Brain microvascular endothelial cell (primary cell): Measurements from ENCODE around the gene GYG2.

Experiments used
- DNase-seq: peaks from one replicate; pipeline ENCODE4 v3.0.0-alpha.2; 2020
- H3K27ac ChIP-seq: fragments of 250-450 bp; sonication (Bioruptor Pico); 2 replicates; pipeline ENCODE4 v1.5.1; 2020; ENCODE audit warnings: mild to moderate bottlenecking, moderate library complexity
- H3K27me3 ChIP-seq: fragments of 250-450 bp; sonication (Bioruptor Pico); replicated peaks from 2 replicates; pipeline ENCODE4 v1.5.1; 2020; ENCODE audit warnings: mild to moderate bottlenecking
- H3K36me3 ChIP-seq: fragments of 250-450 bp; sonication (Bioruptor Pico); replicated peaks from 2 replicates; pipeline ENCODE4 v1.5.1; 2020; ENCODE audit warnings: mild to moderate bottlenecking
- H3K4me3 ChIP-seq: 2 replicates; pipeline ENCODE4 v1.5.1; 2011; ENCODE audit warnings: low read depth, mild to moderate bottlenecking, control low read depth, low read length, moderate library complexity
- CTCF ChIP-seq: IDR thresholded peaks from 2 replicates; pipeline ENCODE4 v1.5.1; 2011; ENCODE audit warnings: low read depth, mild to moderate bottlenecking, moderate library complexity, low read length, control low read depth, inconsistent platforms; ENCODE audit errors: missing control alignments
- in situ Hi-C: cut with HindIII; loops from 2 replicates; pipeline ENCODE4 v1.10.0; 2017; ENCODE audit warnings: low sequenced_read_pairs, low pct_ligation_motif_present

Gene GYG2

GRCh38 chrX:2898846-2899512 lies 70.2 kb downstream of the GYG2 start:
- Histone ChIP-seq H3K27me3 (no peaks in the 10 kb centered on the region), H3K36me3 (no peaks in the 10 kb centered on the region), H3K27ac (no peak overlapping the region), H3K4me3 (no peak overlapping the region)
- no peak for DNase-seq
- no peak for TF ChIP-seq CTCF
- in situ Hi-C loops, result no loop called here

- H3K27ac ChIP-seq, result no peak overlapping the region
- in situ Hi-C loops, result no loop called here
- no peaks in the 10 kb centered on the region for H3K27me3 ChIP-seq
- H3K4me3 ChIP-seq, result no peak overlapping the region
- no peak for TF ChIP-seq CTCF
- no peaks in the 10 kb centered on the region for H3K36me3 ChIP-seq
- DNase-seq, result no peak
These were observed 72.8 kb downstream of the GYG2 start for GRCh38 chrX:2901367-2902036.

- no peak for DNase-seq
- H3K4me3 ChIP-seq, result no peak overlapping the region
- H3K27me3 ChIP-seq, result no peaks in the 10 kb centered on the region
- no peak overlapping the region for H3K27ac ChIP-seq
- no peaks in the 10 kb centered on the region for H3K36me3 ChIP-seq
- TF ChIP-seq CTCF, result no peak
- in situ Hi-C loops, result no loop called here
These were observed 74.1 kb downstream of the GYG2 start for GRCh38 chrX:2902841-2903240.

- Histone ChIP-seq H3K36me3 (no peaks in the 10 kb centered on the region), H3K4me3 (no peak overlapping the region), H3K27ac (no peak overlapping the region), H3K27me3 (no peaks in the 10 kb centered on the region)
- in situ Hi-C loops, result no loop called here
- TF ChIP-seq CTCF, result peak; percentile 23
- no peak for DNase-seq
These were observed 74.6 kb downstream of the GYG2 start for GRCh38 chrX:2903366-2903765.

GRCh38 chrX:2907295-2907694 lies 78.6 kb downstream of the GYG2 start:
- H3K36me3 ChIP-seq, result no peaks in the 10 kb centered on the region
- DNase-seq, result no peak
- H3K27ac ChIP-seq, result no peak overlapping the region
- H3K27me3 ChIP-seq, result no peaks in the 10 kb centered on the region
- in situ Hi-C loops, result no loop called here
- no peak for TF ChIP-seq CTCF
- no peak overlapping the region for H3K4me3 ChIP-seq
